ENCODE measurements around the gene ANAPC5. TPM values are rescaled to one million over a fixed set of nuclear protein-coding genes. Genes with fewer than 3 reads are reported as not detected.

ANAPC5 gene
- total RNA-seq, 1 donor from 2014 or later = 85.8 TPM

GRCh38 chr12:121259074-121259473 is 93.1 kb downstream of the ANAPC5 start:
- FAIRE-seq = no peak

More at GRCh38 chr12:121259074-121259473, 93.1 kb downstream of the ANAPC5 start:
- Histone ChIP-seq H3K9ac (ENCODE audit: low read length) (no peak overlapping the region), H3K27me3 (ENCODE audit: insufficient read depth, low read length) (no peaks in the 10 kb centered on the region), H4K20me1 (ENCODE audit: insufficient read depth, low read length) (no peaks in the 10 kb centered on the region), H3K79me2 (ENCODE audit: insufficient read depth, low read length) (no peaks in the 10 kb centered on the region), H3K27ac (ENCODE audit: low read depth, low read length) (no peak overlapping the region), H3K36me3 (ENCODE audit: insufficient read depth, low read length) (peaks cover 3% of the 10 kb centered on the region), H3K4me1 (ENCODE audit: insufficient read depth, low read length) (no peaks in the 10 kb centered on the region), H3K4me3 (ENCODE audit: insufficient read depth, low read depth, low read length) (no peak overlapping the region), H3K4me2 (ENCODE audit: low read length) (no peak overlapping the region), H2AFZ (ENCODE audit: low read depth, low read length) (no peak overlapping the region), H3K9me3 (ENCODE audit: insufficient read depth, low read depth, low read length) (no peaks in the 10 kb centered on the region)
- no peaks in the 10 kb centered on the region for H3K9me3 Mint-ChIP-seq (ENCODE audit: unreplicated experiment)
- H3K4me3 Mint-ChIP-seq (ENCODE audit: unreplicated experiment) = no peak overlapping the region
- no peaks in the 10 kb centered on the region for H3K27me3 Mint-ChIP-seq (ENCODE audit: low read depth, unreplicated experiment)
- peaks cover 21% of the 10 kb centered on the region for H3K36me3 Mint-ChIP-seq (ENCODE audit: low read depth, unreplicated experiment)
- DNase-seq (ENCODE audit: low read depth) = no peak
- no peak overlapping the region for H3K27ac Mint-ChIP-seq (ENCODE audit: unreplicated experiment)
- no peaks in the 10 kb centered on the region for H3K4me1 Mint-ChIP-seq (ENCODE audit: low read depth, unreplicated experiment)
- TF ChIP-seq CTCF (IDR thresholded peaks at IDR 0.05; ENCODE audit: insufficient read depth, low read depth, low read length) = no peak
- no peak for TF ChIP-seq EZH2 (IDR thresholded peaks at IDR 0.05; ENCODE audit: insufficient read depth, low read length)

Other genes starting within 250 kb of the ANAPC5 start
- gene P2RX7, start 219.5 kb downstream of the ANAPC5 start, total RNA-seq = 0.07 TPM in 1 of 2 replicates, not detected in the other
- 13.9 and 14.3 TPM in 2 replicates for gene P2RX4, start 142.3 kb downstream of the ANAPC5 start, total RNA-seq
- 22.0 and 24.9 TPM in 2 replicates for gene CAMKK2, start 55.7 kb downstream of the ANAPC5 start, total RNA-seq
- 35.4 and 37.7 TPM in 2 replicates for gene RNF34, start 47.7 kb upstream of the ANAPC5 start, total RNA-seq
- 21.3 and 23.4 TPM in 2 replicates for gene KDM2B, start 228.6 kb upstream of the ANAPC5 start, total RNA-seq